Small intestine (tissue), 7 donors: Measurements from ENCODE around the gene PCDHGB2. TPM values are rescaled to one million over a fixed set of nuclear protein-coding genes. Genes with fewer than 3 reads are reported as not detected.
"Not testable (repeated sequence)": the region's sequence is repeated elsewhere in the genome, so short reads cannot be mapped to it uniquely, and the experiment has no call there.

Source experiments
- DNase-seq, 2 donors: peaks; one replicate each; pipeline versions ENCODE4 v3.0.0 to v3.0.0-alpha.2; 2013
- FAIRE-seq: peaks from 2 replicates; lab custom pipeline; 2012; peaks lifted over from hg19 to GRCh38; lab: Jason Lieb, UNC
- H3K27ac ChIP-seq, 3 donors: one replicate each; pipeline ENCODE4 v1.5.1; 2013; ENCODE audit warnings: low read length in 2 of 3, mild to moderate bottlenecking in 2 of 3, control low read depth in 1 of 3, inconsistent platforms in 1 of 3, low read depth in 1 of 3, moderate library complexity in 1 of 3
- H3K27me3 ChIP-seq, 3 donors: one replicate each; pipeline ENCODE4 v1.6.1; 2013; ENCODE audit warnings: low read length in 3 of 3, inconsistent platforms in 1 of 3; ENCODE audit not compliant: control insufficient read depth in 3 of 3, insufficient read depth in 3 of 3
- H3K36me3 ChIP-seq, 3 donors: one replicate each; pipeline ENCODE4 v1.6.1; 2013; ENCODE audit warnings: low read length in 3 of 3, inconsistent platforms in 1 of 3, low read depth in 1 of 3, mild to moderate bottlenecking in 1 of 3, moderate library complexity in 1 of 3; ENCODE audit not compliant: control insufficient read depth in 3 of 3, insufficient read depth in 2 of 3
- H3K4me1 ChIP-seq, 3 donors: one replicate each; pipeline ENCODE4 v1.6.1; 2013; ENCODE audit warnings: low read length in 2 of 3, inconsistent platforms in 1 of 3, low read depth in 1 of 3, mild to moderate bottlenecking in 1 of 3, moderate library complexity in 1 of 3; ENCODE audit not compliant: control insufficient read depth in 3 of 3, insufficient read depth in 2 of 3
- H3K4me3 ChIP-seq, 3 donors: one replicate each; pipeline ENCODE4 v1.5.1; 2013; ENCODE audit warnings: low read length in 3 of 3, control low read depth in 1 of 3, inconsistent platforms in 1 of 3, low read depth in 1 of 3, mild to moderate bottlenecking in 1 of 3, moderate library complexity in 1 of 3
- H3K9me3 ChIP-seq, 2 donors: one replicate each; pipeline ENCODE4 v1.6.1; 2013; ENCODE audit warnings: low read depth in 1 of 2, low read length in 1 of 2; ENCODE audit not compliant: control insufficient read depth in 2 of 2, insufficient read depth in 1 of 2
- WGBS, 3 donors: extraction: QIAGEN DNeasy Blood & Tissue Kit; methylation state at CpG; one replicate each; pipeline ENCODE4 v1.1.7; 2013; 5-methylcytosine and 5-hydroxymethylcytosine counted together
- polyA plus RNA-seq, 4 donors: library from polyadenylated mRNA; stranded (reverse) in 3 of 4; unstranded in 1 of 4; fragments of 200-250 nt in 3 of 4; fragments of 120-200 nt in 1 of 4; gene quantifications; one replicate each; pipeline versions ENCODE4 v1.2.1 to v1.2.3, GENCODE V29; 2013
- donor health status: healthy with polysubstance abuse.
- donor health status: control.
- donor health status: control.
- donor health status: Bipolar disorder and iron deficiency.
- donor health status: healthy.

Gene PCDHGB2
- polyA plus RNA-seq, 4 donors: 0.37 to 0.68 TPM; not detected in 2

DNA sequence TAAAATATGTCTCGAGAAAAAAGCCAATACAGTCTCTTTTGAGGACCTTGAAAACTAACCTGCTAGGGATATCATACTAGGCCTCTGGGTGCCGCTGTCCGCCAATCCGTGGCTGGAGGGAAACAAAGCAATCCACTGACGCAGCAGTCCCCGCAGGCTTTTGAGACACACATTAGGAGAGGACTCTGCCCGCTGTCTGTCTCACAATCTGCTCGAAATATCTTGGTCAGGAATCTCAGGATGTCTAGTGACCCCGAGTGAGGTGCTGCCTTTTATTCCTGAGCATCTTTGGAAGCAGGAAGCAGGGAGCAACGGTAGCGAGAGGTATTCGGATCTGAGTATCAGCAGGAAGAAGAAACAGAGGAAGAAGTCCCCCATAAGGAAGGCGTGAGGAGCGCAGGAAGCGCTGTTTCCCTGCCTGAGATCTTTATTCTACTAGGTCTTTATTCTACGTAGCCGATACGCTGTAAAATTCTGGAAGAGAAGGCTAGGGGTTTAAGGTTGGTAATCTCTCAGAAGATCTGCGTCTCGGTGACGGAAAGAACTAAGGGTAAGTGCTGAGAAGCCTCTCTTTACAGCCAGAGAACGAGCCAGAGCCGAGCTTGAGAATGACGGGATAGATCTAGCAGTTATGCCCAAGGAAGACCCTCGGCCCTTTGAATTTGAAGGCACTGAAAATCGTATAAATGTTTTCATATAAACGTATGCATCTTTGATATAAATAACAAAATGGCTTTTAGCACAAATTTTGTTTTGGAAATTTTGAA lies 33.5 kb upstream of the PCDHGB2 start:
- no peaks in the 10 kb centered on the region for H3K36me3 ChIP-seq
- H3K27me3 ChIP-seq: peaks cover 0 to 17% (median 12%) of the 10 kb centered on the region in 3 donors
- DNase-seq: peak; percentile 35 to 52
- H3K9me3 ChIP-seq: peaks cover 0 to 37% of the 10 kb centered on the region in 2 donors
- peak overlapping the region in 1 of 3 donors; percentile 6 for H3K27ac ChIP-seq
- H3K4me1 ChIP-seq: no peaks in the 10 kb centered on the region
- H3K4me3 ChIP-seq: peak overlapping the region; percentile 9 to 17 (median 9)
- no peak for FAIRE-seq
- WGBS, 3 donors: 13 to 23% (median 19%) methylated on average over 27 of the region's 27 CpGs

DNA sequence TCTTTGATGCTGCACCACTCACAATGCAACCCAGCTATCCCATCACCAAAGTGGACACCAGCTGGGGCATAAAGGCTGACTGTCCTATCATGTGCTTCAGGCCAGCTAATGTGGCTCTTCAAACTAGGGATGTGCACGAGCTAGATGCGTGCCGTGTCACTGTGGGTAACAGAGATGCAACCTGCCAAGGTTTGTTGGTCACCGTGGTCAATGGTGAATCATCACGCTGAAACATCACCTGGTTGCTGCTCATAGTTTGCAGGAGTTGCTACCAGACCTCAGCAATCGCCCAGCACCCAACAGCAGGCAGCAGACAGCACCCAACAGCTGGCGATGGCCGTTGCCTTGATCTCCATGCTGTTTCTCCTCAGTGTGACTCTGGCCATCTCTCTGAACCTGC lies 31.6 kb upstream of the PCDHGB2 start:
- WGBS, 3 donors: 64 to 85% (median 81%) methylated on average over 8 of the region's 8 CpGs
- H3K4me3 ChIP-seq: no peak overlapping the region
- FAIRE-seq (no peak), DNase-seq (no peak)
- H3K36me3 ChIP-seq: no peaks in the 10 kb centered on the region
- no peak overlapping the region for H3K27ac ChIP-seq
- H3K4me1 ChIP-seq: no peaks in the 10 kb centered on the region
- peaks cover 0 to 19% (median 15%) of the 10 kb centered on the region in 3 donors for H3K27me3 ChIP-seq
- H3K9me3 ChIP-seq: peaks cover 0 to 46% of the 10 kb centered on the region in 2 donors

DNA sequence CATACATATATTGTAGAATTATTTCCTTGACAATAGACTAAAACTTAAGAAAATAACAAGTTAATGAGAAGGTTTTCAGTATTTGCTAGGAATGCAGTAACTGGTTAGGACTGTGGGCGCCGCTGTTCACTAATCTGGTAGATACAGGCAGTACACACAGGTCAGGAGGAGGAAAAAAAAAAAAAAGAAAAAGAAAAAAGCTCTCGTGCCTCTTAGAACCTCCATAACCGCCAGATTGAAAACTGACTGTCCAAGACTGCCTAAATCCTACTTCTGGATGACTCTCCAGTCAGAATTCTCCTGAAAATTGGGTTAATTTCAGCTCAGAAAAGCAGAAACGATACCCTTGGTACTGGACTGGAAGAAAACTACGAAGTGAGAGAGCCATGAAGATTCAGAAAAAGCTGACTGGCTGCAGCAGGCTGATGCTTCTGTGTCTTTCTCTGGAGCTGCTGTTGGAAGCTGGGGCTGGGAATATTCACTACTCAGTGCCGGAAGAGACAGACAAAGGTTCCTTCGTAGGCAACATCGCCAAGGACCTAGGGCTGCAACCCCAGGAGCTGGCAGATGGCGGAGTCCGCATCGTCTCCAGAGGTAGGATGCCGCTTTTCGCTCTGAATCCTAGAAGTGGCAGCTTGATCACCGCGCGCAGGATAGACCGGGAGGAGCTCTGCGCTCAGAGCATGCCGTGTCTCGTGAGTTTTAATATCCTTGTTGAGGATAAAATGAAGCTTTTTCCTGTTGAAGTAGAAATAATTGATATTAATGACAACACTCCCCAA lies 29.3 kb upstream of the PCDHGB2 start, which contains the start of gene PCDHGA1:
Gene PCDHGA1, plus strand, starts transcription at position 216 of the 782 bp plus-strand sequence.
- Histone ChIP-seq H3K9me3 (peaks cover 2 to 46% of the 10 kb centered on the region in 2 donors), H3K4me1 (no peaks in the 10 kb centered on the region), H3K27ac (no peak within 1 kb of the TSS), H3K27me3 (peaks cover 0 to 19% (median 17%) of the 10 kb centered on the region in 3 donors), H3K4me3 (no peak within 1 kb of the TSS), H3K36me3 (no peaks in the 10 kb centered on the region)
- WGBS, 3 donors: 28 to 40% (median 39%) methylated on average over 21 of the region's 21 CpGs
- DNase-seq: no peak
- no peak for FAIRE-seq

DNA sequence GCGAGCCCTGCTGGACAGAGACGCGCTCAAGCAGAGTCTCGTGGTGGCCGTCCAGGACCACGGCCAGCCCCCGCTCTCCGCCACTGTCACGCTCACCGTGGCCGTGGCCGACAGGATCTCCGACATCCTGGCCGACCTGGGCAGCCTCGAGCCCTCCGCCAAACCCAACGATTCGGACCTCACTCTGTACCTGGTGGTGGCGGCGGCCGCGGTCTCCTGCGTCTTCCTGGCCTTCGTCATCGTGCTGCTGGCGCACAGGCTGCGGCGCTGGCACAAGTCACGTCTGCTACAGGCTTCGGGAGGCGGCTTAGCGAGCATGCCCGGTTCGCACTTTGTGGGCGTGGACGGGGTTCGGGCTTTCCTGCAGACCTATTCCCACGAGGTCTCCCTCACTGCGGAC lies 27.2 kb upstream of the PCDHGB2 start:
- 48 to 66% (median 62%) methylated on average over 26 to 39 of the region's 39 CpGs for WGBS, 3 donors
- not testable (repeated sequence) for H3K4me3 ChIP-seq, H3K27ac ChIP-seq, FAIRE-seq, H3K36me3 ChIP-seq, H3K4me1 ChIP-seq, DNase-seq
- Histone ChIP-seq H3K9me3 (peaks cover 2 to 35% of the 10 kb centered on the region in 2 donors), H3K27me3 (peaks cover 0 to 17% (median 16%) of the 10 kb centered on the region in 3 donors)

DNA sequence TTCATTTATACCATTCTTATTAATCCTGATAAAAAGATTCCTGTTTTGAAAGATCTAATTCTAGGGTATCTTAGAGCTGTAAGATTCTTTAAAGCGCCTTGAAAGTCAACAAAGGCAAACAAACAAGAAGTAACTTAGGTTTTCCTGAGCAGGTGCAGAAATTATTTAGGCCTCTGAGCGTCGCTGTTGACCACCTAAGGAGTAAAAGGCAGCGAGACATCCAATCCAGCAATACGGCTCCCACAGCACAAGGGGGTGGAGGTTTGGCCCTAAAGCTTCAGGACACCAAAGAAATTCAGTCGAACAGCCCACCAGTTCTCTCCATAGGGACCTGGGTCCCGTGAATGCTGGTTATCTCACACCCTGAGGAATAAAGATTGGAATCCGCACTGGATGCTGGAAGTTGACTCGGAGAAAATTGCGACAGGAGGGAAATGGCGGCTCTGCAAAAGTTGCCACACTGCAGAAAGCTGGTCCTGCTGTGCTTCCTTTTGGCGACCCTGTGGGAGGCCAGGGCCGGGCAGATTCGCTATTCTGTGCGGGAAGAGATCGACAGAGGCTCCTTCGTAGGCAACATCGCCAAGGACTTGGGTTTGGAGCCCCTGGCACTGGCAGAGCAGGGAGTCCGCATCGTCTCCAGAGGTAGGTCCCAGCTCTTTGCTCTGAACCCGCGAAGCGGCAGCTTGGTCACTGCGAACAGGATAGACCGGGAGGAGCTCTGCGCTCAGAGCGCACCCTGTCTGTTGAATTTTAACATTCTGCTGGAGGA lies 21.1 kb upstream of the PCDHGB2 start, which contains the start of gene PCDHGA2:
Gene PCDHGA2, plus strand, starts transcription at position 223 of the 769 bp plus-strand sequence.
- 15 to 28% (median 26%) methylated on average over 27 of the region's 27 CpGs for WGBS, 3 donors
- Histone ChIP-seq H3K4me1 (no peaks in the 10 kb centered on the region), H3K27ac (no peak within 1 kb of the TSS), H3K27me3 (peaks cover 0 to 9% (median 7%) of the 10 kb centered on the region in 3 donors), H3K4me3 (peak within 1 kb of the TSS in 1 of 3 donors; percentile 16), H3K36me3 (no peaks in the 10 kb centered on the region), H3K9me3 (peaks cover 4 to 28% of the 10 kb centered on the region in 2 donors)
- DNase-seq: peak in 1 of 2 donors; percentile 24
- no peak for FAIRE-seq

DNA sequence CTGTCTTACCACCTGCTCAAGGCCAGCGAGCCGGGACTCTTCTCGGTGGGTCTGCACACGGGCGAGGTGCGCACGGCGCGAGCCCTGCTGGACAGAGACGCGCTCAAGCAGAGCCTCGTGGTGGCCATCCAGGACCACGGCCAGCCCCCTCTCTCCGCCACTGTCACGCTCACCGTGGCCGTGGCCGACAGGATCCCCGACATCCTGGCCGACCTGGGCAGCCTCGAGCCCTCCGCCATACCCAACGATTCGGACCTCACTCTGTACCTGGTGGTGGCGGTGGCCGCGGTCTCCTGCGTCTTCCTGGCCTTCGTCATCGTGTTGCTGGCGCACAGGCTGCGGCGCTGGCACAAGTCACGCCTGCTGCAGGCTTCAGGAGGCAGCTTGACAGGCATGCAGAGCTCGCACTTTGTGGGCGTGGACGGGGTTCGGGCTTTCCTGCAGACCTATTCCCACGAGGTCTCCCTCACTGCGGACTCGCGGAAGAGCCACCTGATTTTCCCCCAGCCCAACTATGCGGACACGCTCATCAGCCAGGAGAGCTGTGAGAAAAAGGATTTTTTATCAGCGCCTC lies 18.9 kb upstream of the PCDHGB2 start:
- not testable (repeated sequence) for DNase-seq, H3K4me1 ChIP-seq, H3K36me3 ChIP-seq, H3K4me3 ChIP-seq, H3K27ac ChIP-seq, FAIRE-seq
- peaks cover 0 to 15% (median 12%) of the 10 kb centered on the region in 3 donors for H3K27me3 ChIP-seq
- WGBS, 3 donors: 68 to 73% (median 71%) methylated on average over 32 to 45 of the region's 45 CpGs
- H3K9me3 ChIP-seq: peaks cover 2 to 46% of the 10 kb centered on the region in 2 donors

DNA sequence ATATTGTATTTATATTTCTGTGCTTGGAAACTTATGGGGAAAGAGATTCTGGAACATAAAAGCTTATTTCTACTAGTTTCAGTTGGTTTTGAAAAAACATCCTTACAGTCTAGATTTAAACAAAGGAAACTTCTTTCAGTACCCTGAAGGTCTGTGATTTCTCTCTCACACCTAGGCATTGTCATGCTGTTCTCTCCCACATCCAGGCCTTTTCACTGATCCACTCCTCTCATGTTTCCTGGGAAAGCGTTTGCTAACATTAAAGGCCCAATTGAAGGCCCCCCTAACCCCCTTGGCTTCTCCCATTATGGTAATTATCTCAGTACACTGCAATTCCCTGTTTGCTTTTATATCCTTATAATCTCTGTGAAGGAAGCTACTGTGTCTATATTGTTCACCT lies 17.0 kb upstream of the PCDHGB2 start:
- DNase-seq: no peak
- Histone ChIP-seq H3K4me3 (no peak overlapping the region), H3K27me3 (peaks cover 0 to 15% (median 12%) of the 10 kb centered on the region in 3 donors), H3K27ac (no peak overlapping the region), H3K36me3 (no peaks in the 10 kb centered on the region), H3K9me3 (peaks cover 2 to 58% of the 10 kb centered on the region in 2 donors), H3K4me1 (no peaks in the 10 kb centered on the region)
- 4 to 25% (median 12%) methylated on average over 1 of the region's 1 CpG for WGBS, 3 donors
- no peak for FAIRE-seq
